ENCODE data around the gene IRAK3.

GRCh38 chr12:66190519-66191370 is 1.7 kb downstream of the IRAK3 start:
- TF ChIP-seq CTCF (IDR thresholded peaks at IDR 0.05) (no peak), POLR2A (IDR thresholded peaks at IDR 0.05) (no peak)

Measured in testis (tissue), 2 donors.